DMS153 treated with DMSO at 0.1 percent for 48 hours (cell line): Measurements from ENCODE around the gene ADGRV1.

Experiments used
- DNase-seq: peaks from one replicate; lab custom pipeline; 2025; ENCODE audit not compliant: unreplicated experiment; lab: John Stamatoyannopoulos, UW

ADGRV1 gene

GRCh38 chr5:91091471-91092234 lies 533.1 kb downstream of the ADGRV1 start:
- no peak for DNase-seq

GRCh38 chr5:91092859-91093783 lies 534.5 kb downstream of the ADGRV1 start:
- no peak for DNase-seq

- DNase-seq: no peak
Measured at GRCh38 chr5:91095313-91095712, 536.7 kb downstream of the ADGRV1 start.

GRCh38 chr5:91095786-91096385 lies 537.3 kb downstream of the ADGRV1 start:
- no peak for DNase-seq

GRCh38 chr5:91098541-91098940 lies 539.9 kb downstream of the ADGRV1 start:
- DNase-seq: no peak

GRCh38 chr5:91101600-91102379 lies 543.2 kb downstream of the ADGRV1 start:
- peak; percentile 5 for DNase-seq

GRCh38 chr5:91103353-91104061 lies 544.9 kb downstream of the ADGRV1 start:
- DNase-seq: no peak

GRCh38 chr5:91104062-91104448 lies 545.5 kb downstream of the ADGRV1 start:
- DNase-seq: no peak

GRCh38 chr5:91106842-91107511 lies 548.4 kb downstream of the ADGRV1 start:
- DNase-seq: no peak

GRCh38 chr5:91109634-91110033 lies 551.0 kb downstream of the ADGRV1 start:
- no peak for DNase-seq

- no peak for DNase-seq
Measured at GRCh38 chr5:91110686-91111085, 552.1 kb downstream of the ADGRV1 start.

- no peak for DNase-seq
Measured at GRCh38 chr5:91111473-91112238, 553.1 kb downstream of the ADGRV1 start.

- DNase-seq: no peak
Measured at GRCh38 chr5:91114658-91115057, 556.1 kb downstream of the ADGRV1 start.

- DNase-seq: no peak
Measured at GRCh38 chr5:91118354-91118753, 559.8 kb downstream of the ADGRV1 start.

- DNase-seq: no peak
Measured at GRCh38 chr5:91118796-91119195, 560.2 kb downstream of the ADGRV1 start.

GRCh38 chr5:91119217-91119616 lies 560.6 kb downstream of the ADGRV1 start:
- DNase-seq: no peak

GRCh38 chr5:91119981-91120850 lies 561.6 kb downstream of the ADGRV1 start:
- DNase-seq: no peak
